K562 (cell line): ENCODE measurements around the gene CSNK1G3. TPM values are rescaled to one million over a fixed set of nuclear protein-coding genes. Genes with fewer than 3 reads are reported as not detected.

Experiments
- ATAC-seq: fragments of 200-7000 bp; cut with Tn5 transposase; 3 replicates; pipeline ENCODE4 v1.9.1; 2020; ENCODE audit warnings: moderate library complexity
- BruUV-seq: library from RNA; stranded (reverse); fragments of 400-500 nt; replicated peaks from 2 replicates; lab custom pipeline; 2021; lab: Mats Ljungman, UMichigan
- CTCF ChIA-PET: fragments of 300-600 bp; formaldehyde crosslinking; extraction: SDS; loops from one replicate; lab custom pipeline; 2021; ENCODE audit warnings: low intra/inter-chr PET ratio; lab: Yijun Ruan, JAX
- POLR2A ChIA-PET: fragments of 300-600, 350-650 bp; sonication (Branson Sonifier 250); formaldehyde crosslinking; extraction: SDS; loops from one replicate; lab custom pipeline; 2021; ENCODE audit warnings: antibody characterized with exemption, inconsistent platforms; lab: Yijun Ruan, JAX
- DNase-seq, 4 experiments: peaks; one replicate each; pipeline versions ENCODE4 v3.0.0 to v3.0.0-alpha.2; 2011 to 2018; ENCODE audit warnings: low spot score in 3 of 4, mixed read lengths in 3 of 4; ENCODE audit errors: extremely low read depth in 1 of 4
- FAIRE-seq: peaks from 2 replicates; lab custom pipeline; 2011; peaks lifted over from hg19 to GRCh38; lab: Jason Lieb, UNC
- H2AFZ ChIP-seq: 2 replicates; pipeline ENCODE4 v1.6.0; 2011; ENCODE audit warnings: low read depth, low read length, control low read depth, inconsistent platforms
- H3K27ac ChIP-seq: fragments of 200-600 bp; 3 replicates; pipeline ENCODE4 v1.8.0; 2011; ENCODE audit warnings: low read depth, mild to moderate bottlenecking, control low read depth, inconsistent platforms, low read length, moderate library complexity, mixed read lengths; ENCODE audit errors: extremely low read depth
- H3K27me3 ChIP-seq, 2 experiments: fragments of 300-600 bp in 1 of 2; 2 replicates in 1 of 2; 3 replicates in 1 of 2; pipeline versions ENCODE4 v1.6.0 to v1.8.0; 2011; ENCODE audit warnings: inconsistent platforms in 2 of 2, low read length in 2 of 2, mild to moderate bottlenecking in 1 of 2, mixed read lengths in 1 of 2, moderate library complexity in 1 of 2; ENCODE audit not compliant: control insufficient read depth in 2 of 2, insufficient read depth in 2 of 2
- H3K36me3 ChIP-seq: fragments of 300-600 bp; 3 replicates; pipeline ENCODE4 v1.8.0; 2011; ENCODE audit warnings: mild to moderate bottlenecking, low read length, inconsistent platforms; ENCODE audit not compliant: control insufficient read depth, insufficient read depth
- H3K4me1 ChIP-seq, 2 experiments: fragments of 200-600 bp in 1 of 2; replicated peaks in 1 of 2; 2 replicates in 1 of 2; 3 replicates in 1 of 2; pipeline versions ENCODE4 v1.5.1 to v1.8.0; 2011; ENCODE audit warnings: inconsistent platforms in 2 of 2, low read length in 2 of 2, mild to moderate bottlenecking in 1 of 2, mixed read lengths in 1 of 2, moderate library complexity in 1 of 2; ENCODE audit not compliant: control insufficient read depth in 2 of 2, insufficient read depth in 2 of 2
- H3K4me2 ChIP-seq: 2 replicates; pipeline ENCODE4 v1.6.1; 2011; ENCODE audit warnings: low read length, control low read depth, inconsistent platforms, mixed read lengths; ENCODE audit not compliant: insufficient read depth
- H3K4me3 ChIP-seq: fragments of 200-600 bp; sonication (generic), shearing (Covaris generic); 2 replicates; pipeline ENCODE4 v1.5.1; 2016; ENCODE audit warnings: control low read depth, inconsistent platforms
- H3K79me2 ChIP-seq: fragments of 200-600 bp; 3 replicates; pipeline ENCODE4 v1.8.0; 2011; ENCODE audit warnings: low read length, inconsistent platforms; ENCODE audit not compliant: control insufficient read depth, insufficient read depth
- H3K9ac ChIP-seq, 2 experiments: 2 replicates each; pipeline versions ENCODE4 v1.6.0 to v1.6.1; 2011; ENCODE audit warnings: low read depth in 2 of 2, low read length in 2 of 2, control low read depth in 1 of 2, inconsistent platforms in 1 of 2, mild to moderate bottlenecking in 1 of 2, mixed read lengths in 1 of 2; ENCODE audit not compliant: insufficient read depth in 1 of 2
- H3K9me1 ChIP-seq: one replicate; pipeline ENCODE4 v1.6.0; 2011; ENCODE audit warnings: inconsistent platforms, mild to moderate bottlenecking, low read length, moderate library complexity; ENCODE audit not compliant: control insufficient read depth, insufficient read depth
- H3K9me3 ChIP-seq: replicated peaks from 2 replicates; pipeline ENCODE4 v1.5.1; 2011; ENCODE audit warnings: low read depth, low read length, inconsistent platforms; ENCODE audit not compliant: control insufficient read depth, insufficient read depth
- H4K20me1 ChIP-seq: replicated peaks from 2 replicates; pipeline ENCODE4 v1.6.1; 2011; ENCODE audit warnings: low read length, inconsistent platforms, mixed read lengths; ENCODE audit not compliant: control insufficient read depth, insufficient read depth
- ARID1B ChIP-seq: fragments of 450-650 bp; IDR thresholded peaks from 2 replicates; pipeline ENCODE4 v1.6.1; 2016; ENCODE audit warnings: antibody characterized with exemption, mild to moderate bottlenecking, inconsistent platforms
- HDAC1 ChIP-seq, 2 experiments: fragments of 450-650 bp; IDR thresholded peaks; 2 replicates each; pipeline ENCODE4 v1.6.1; 2016 to 2017; ENCODE audit warnings: inconsistent platforms in 1 of 2, mild to moderate bottlenecking in 1 of 2, moderate library complexity in 1 of 2
- NR2F6 ChIP-seq: fragments of 450-650 bp; formaldehyde crosslinking; IDR thresholded peaks from 2 replicates; pipeline ENCODE4 v1.4.0; 2020; ENCODE audit warnings: mild to moderate bottlenecking
- RNF2 ChIP-seq: sonication (generic); IDR thresholded peaks from 2 replicates; pipeline ENCODE4 v1.6.1; 2016
- ZNF232 ChIP-seq: sonication (generic); formaldehyde crosslinking; IDR thresholded peaks from 2 replicates; pipeline ENCODE4 v1.8.0; 2022; ENCODE audit warnings: mild to moderate bottlenecking, missing genetic modification reagents
- ZNF436 ChIP-seq: fragments of 250-450, 450-650 bp; sonication (Bioruptor Pico); formaldehyde crosslinking; IDR thresholded peaks from 2 replicates; pipeline ENCODE4 v1.7.0; 2020; ENCODE audit warnings: mild to moderate bottlenecking
- ZNF586 ChIP-seq: fragments of 450-650 bp; formaldehyde crosslinking; conservative IDR thresholded peaks from 2 replicates; pipeline ENCODE4 v1.4.0; 2020; ENCODE audit warnings: mild to moderate bottlenecking, moderate library complexity
- ZNF717 ChIP-seq: fragments of 250-450 bp; sonication (Bioruptor Pico); IDR thresholded peaks from 2 replicates; pipeline ENCODE4 v1.5.0; 2021
- ZZZ3 ChIP-seq: fragments of 450-650 bp; IDR thresholded peaks from 2 replicates; pipeline ENCODE4 v1.6.1; 2016; ENCODE audit warnings: antibody characterized with exemption, mild to moderate bottlenecking, moderate library complexity
- WGBS: fragments of 100-300 bp; shearing (Covaris generic); methylation state at CpG from one replicate; pipeline ENCODE4 v1.1.6; 2016; ENCODE audit warnings: low coverage, mixed read lengths; ENCODE audit not compliant: insufficient coverage; ENCODE audit errors: missing lambda C conversion rate; 5-methylcytosine and 5-hydroxymethylcytosine counted together
- in situ Hi-C: fragments of 300-500 bp; cut with MboI; formaldehyde crosslinking; loops from 4 replicates; pipeline ENCODE4 v1.15.0; 2018; ENCODE audit warnings: inconsistent platforms, mixed read lengths
- intact Hi-C: fragments of 100-400 bp; cut with micrococcal nuclease; formaldehyde crosslinking; loops from 2 replicates; pipeline ENCODE4 v1.14.2; 2022
- polyA plus RNA-seq, 8 experiments: library from polyadenylated mRNA; depleted of rRNA in 4 of 8; stranded (reverse) in 5 of 8; unstranded in 3 of 8; fragments of >200 nt; fragmentation: Nextera tagmentation in 2 of 8; fragmentation: Illumina TruSeq in 1 of 8; extraction: Ambion mirVana in 2 of 8; extraction: Trizol in 1 of 8; gene quantifications; 2 replicates each; pipeline versions ENCODE4 v1.2.1 to v1.2.3, GENCODE V29; 2011 to 2014; ENCODE audit warnings: inconsistent platforms in 1 of 8, missing spikeins in 1 of 8
- total RNA-seq, 7 experiments: library from RNA; depleted of rRNA in 6 of 7; stranded (reverse); fragments of >200 nt in 6 of 7; fragmentation: Illumina TruSeq in 2 of 7; extraction: Trizol in 2 of 7; gene quantifications; 2 replicates each; pipeline versions ENCODE4 v1.2.1 to v1.2.3, GENCODE V29; 2011 to 2021; ENCODE audit warnings: low replicate concordance in 1 of 7
- TF ChIP-seq, protein P1 (sequence below): fragments of 250-450 bp; sonication (Bioruptor Pico); IDR thresholded peaks from 2 replicates; pipeline ENCODE4 v1.8.0; 2022; ENCODE audit warnings: inconsistent platforms, mild to moderate bottlenecking, moderate library complexity, borderline replicate concordance
- TF ChIP-seq, protein P2 (sequence below): fragments of 450-650 bp; IDR thresholded peaks from 2 replicates; pipeline ENCODE4 v1.6.1; 2016; ENCODE audit warnings: missing biosample characterization, missing genetic modification characterization

CSNK1G3 gene
- total and polyA plus RNA-seq, 9 of the 15 experiments (the other 6 are each of a cell fraction or from before 2014, with no cell fraction given): 8.3 to 27.6 (median 16.5) TPM

DNA sequence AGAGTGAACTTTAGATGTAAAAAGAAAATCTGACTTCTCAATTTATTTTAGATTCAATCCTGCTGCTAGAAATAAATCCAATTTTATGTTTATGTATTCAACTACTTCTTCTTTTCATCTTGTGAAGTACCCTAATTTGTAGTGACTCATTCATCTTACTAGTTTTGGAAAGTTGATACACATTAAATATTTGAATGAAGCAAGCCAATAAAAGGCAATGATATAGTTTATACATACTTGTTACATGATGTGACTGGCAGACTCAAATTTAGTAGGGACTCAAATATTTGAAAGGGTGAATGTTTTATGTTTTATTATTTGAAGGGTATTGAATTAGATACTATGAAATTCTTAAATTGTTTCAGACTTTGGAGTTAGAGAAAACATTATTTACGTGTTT lies 34.7 kb downstream of the CSNK1G3 start:
- POLR2A ChIA-PET: no interaction called here
- TF ChIP-seq, protein P1, sequence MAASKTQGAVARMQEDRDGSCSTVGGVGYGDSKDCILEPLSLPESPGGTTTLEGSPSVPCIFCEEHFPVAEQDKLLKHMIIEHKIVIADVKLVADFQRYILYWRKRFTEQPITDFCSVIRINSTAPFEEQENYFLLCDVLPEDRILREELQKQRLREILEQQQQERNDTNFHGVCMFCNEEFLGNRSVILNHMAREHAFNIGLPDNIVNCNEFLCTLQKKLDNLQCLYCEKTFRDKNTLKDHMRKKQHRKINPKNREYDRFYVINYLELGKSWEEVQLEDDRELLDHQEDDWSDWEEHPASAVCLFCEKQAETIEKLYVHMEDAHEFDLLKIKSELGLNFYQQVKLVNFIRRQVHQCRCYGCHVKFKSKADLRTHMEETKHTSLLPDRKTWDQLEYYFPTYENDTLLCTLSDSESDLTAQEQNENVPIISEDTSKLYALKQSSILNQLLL (CRISPR knock-in tag): no peak
- TF ChIP-seq ZNF436 (CRISPR knock-in tag): no peak
- TF ChIP-seq ZZZ3: no peak
- TF ChIP-seq ZNF717 (CRISPR knock-in tag): no peak
- TF ChIP-seq ZNF232 (CRISPR knock-in tag): no peak
- TF ChIP-seq ZNF586 (CRISPR knock-in tag): no peak
- TF ChIP-seq ARID1B: no peak
- no peak for TF ChIP-seq HDAC1 (IDR thresholded peaks at IDR 0.05)
- no peak for TF ChIP-seq NR2F6
- TF ChIP-seq, protein P2, sequence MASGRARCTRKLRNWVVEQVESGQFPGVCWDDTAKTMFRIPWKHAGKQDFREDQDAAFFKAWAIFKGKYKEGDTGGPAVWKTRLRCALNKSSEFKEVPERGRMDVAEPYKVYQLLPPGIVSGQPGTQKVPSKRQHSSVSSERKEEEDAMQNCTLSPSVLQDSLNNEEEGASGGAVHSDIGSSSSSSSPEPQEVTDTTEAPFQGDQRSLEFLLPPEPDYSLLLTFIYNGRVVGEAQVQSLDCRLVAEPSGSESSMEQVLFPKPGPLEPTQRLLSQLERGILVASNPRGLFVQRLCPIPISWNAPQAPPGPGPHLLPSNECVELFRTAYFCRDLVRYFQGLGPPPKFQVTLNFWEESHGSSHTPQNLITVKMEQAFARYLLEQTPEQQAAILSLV: no peak
- no peak for TF ChIP-seq RNF2

More for the DNA sequence above, 34.7 kb downstream of the CSNK1G3 start:
- no peak overlapping the region for H3K27ac ChIP-seq
- no peak overlapping the region for H3K4me2 ChIP-seq
- H3K79me2 ChIP-seq: peaks cover 15% of the 10 kb centered on the region
- H3K27me3 ChIP-seq: no peaks in the 10 kb centered on the region
- no peaks in the 10 kb centered on the region for H3K9me1 ChIP-seq
- no peak overlapping the region for H3K9ac ChIP-seq
- no peaks in the 10 kb centered on the region for H3K36me3 ChIP-seq
- BruUV-seq: no TSS peak
- 0 out of 5 replicates have a peak, but pooled peaks cover 0 to 2% of the 10 kb centered on the region in 2 experiments for H3K4me1 ChIP-seq
- H4K20me1 ChIP-seq: no peaks in the 10 kb centered on the region; the same call in 1 of the 2 replicates
- 59% methylated on average over 1 of the region's 1 CpG for WGBS
- H2AFZ ChIP-seq: no peak overlapping the region
- H3K9me3 ChIP-seq: no peaks in the 10 kb centered on the region
- in situ Hi-C loops (no loop called here), intact Hi-C loops (no loop called here)
- CTCF ChIA-PET: no interaction called here
- DNase-seq (no peak), FAIRE-seq (no peak), ATAC-seq (no peak)
- no peak overlapping the region for H3K4me3 ChIP-seq
